GM12872 (cell line): ENCODE data around the gene TLR6.

Experiments used
- CTCF ChIP-seq: IDR thresholded peaks from 3 replicates; pipeline ENCODE4 v1.5.1; 2011; ENCODE audit warnings: low read depth, mild to moderate bottlenecking, low read length, moderate library complexity; ENCODE audit not compliant: insufficient read depth

Gene TLR6

GRCh38 chr4:38781854-38782261, 74.8 kb downstream of the TLR6 start:
- no peak for TF ChIP-seq CTCF

- no peak for TF ChIP-seq CTCF
Observed at GRCh38 chr4:38780833-38781484, 75.7 kb downstream of the TLR6 start.

GRCh38 chr4:38779790-38780189, 76.8 kb downstream of the TLR6 start:
- TF ChIP-seq CTCF: no peak

GRCh38 chr4:38775326-38775725, 81.3 kb downstream of the TLR6 start:
- TF ChIP-seq CTCF: no peak

- TF ChIP-seq CTCF: no peak
Observed at GRCh38 chr4:38774181-38774955, 82.2 kb downstream of the TLR6 start.
